Hepatic stellate cell (primary cell): ENCODE data around the gene ATP5MC2.
"Not testable (repeated sequence)": the region's sequence is repeated elsewhere in the genome, so short reads cannot be mapped to it uniquely, and the experiment has no call there.

Experiments
- DNase-seq: peaks from one replicate; pipeline ENCODE4 v3.0.0; 2011; ENCODE audit warnings: low spot score

ATP5MC2 gene

GRCh38 chr12:53646300-53646699 is 29.6 kb downstream of the ATP5MC2 start:
- not testable (repeated sequence) for DNase-seq

- no peak for DNase-seq
Observed at GRCh38 chr12:53645165-53645564, 30.7 kb downstream of the ATP5MC2 start.

GRCh38 chr12:53644133-53644532 is 31.8 kb downstream of the ATP5MC2 start:
- DNase-seq: no peak

- no peak for DNase-seq
Observed at GRCh38 chr12:53643232-53643979, 32.5 kb downstream of the ATP5MC2 start.

GRCh38 chr12:53638057-53638456 is 37.8 kb downstream of the ATP5MC2 start:
- DNase-seq: no peak

GRCh38 chr12:53636641-53637040 is 39.2 kb downstream of the ATP5MC2 start:
- DNase-seq: no peak

- not testable (repeated sequence) for DNase-seq
Observed at GRCh38 chr12:53635708-53636107, 40.2 kb downstream of the ATP5MC2 start.

- DNase-seq: no peak
Observed at GRCh38 chr12:53631721-53632120, 44.2 kb downstream of the ATP5MC2 start.

GRCh38 chr12:53627919-53628318 is 48.0 kb downstream of the ATP5MC2 start:
- DNase-seq: no peak

GRCh38 chr12:53626702-53627169 is 49.1 kb downstream of the ATP5MC2 start:
- no peak for DNase-seq

GRCh38 chr12:53625946-53626701 is 49.8 kb downstream of the ATP5MC2 start, which contains the start of gene ATF7:
TSS of gene ATF7 (minus strand) at chr12:53626382. CDS start at chr12:53601000, 25,382 bp downstream.
- DNase-seq: peak; percentile 97

- DNase-seq: no peak
Observed at GRCh38 chr12:53625373-53625945, 50.4 kb downstream of the ATP5MC2 start.

GRCh38 chr12:53624956-53625355 is 50.9 kb downstream of the ATP5MC2 start:
- DNase-seq: no peak

GRCh38 chr12:53624458-53624857 is 51.4 kb downstream of the ATP5MC2 start:
- no peak for DNase-seq

- DNase-seq: peak; percentile 62
Observed at GRCh38 chr12:53623548-53624385, 52.1 kb downstream of the ATP5MC2 start.

- no peak for DNase-seq
Observed at GRCh38 chr12:53622724-53623123, 53.2 kb downstream of the ATP5MC2 start.

- no peak for DNase-seq
Observed at GRCh38 chr12:53618275-53618674, 57.6 kb downstream of the ATP5MC2 start.

- DNase-seq: no peak
Observed at GRCh38 chr12:53617700-53618099, 58.2 kb downstream of the ATP5MC2 start.

- no peak for DNase-seq
Observed at GRCh38 chr12:53616950-53617349, 58.9 kb downstream of the ATP5MC2 start.
